CD4-positive, alpha-beta T cell (primary cell): ENCODE data around the gene CDH4. TPM values are rescaled to one million over a fixed set of nuclear protein-coding genes. Genes with fewer than 3 reads are reported as not detected.

Experiments used
- ATAC-seq: fragments of 200-7000 bp; cut with Tn5 transposase; one replicate; pipeline ENCODE4 v1.10.0; 2022; ENCODE audit warnings: mild to moderate bottlenecking; ENCODE audit not compliant: poor library complexity
- CTCF ChIA-PET: fragments of 350-600 bp; sonication (Branson Sonifier 250); formaldehyde crosslinking; loops from one replicate; lab custom pipeline; 2021; ENCODE audit warnings: antibody characterized with exemption, inconsistent platforms; lab: Charles Lee
- POLR2A ChIA-PET: fragments of 350-600 bp; sonication (Branson Sonifier 250); formaldehyde crosslinking; loops from one replicate; lab custom pipeline; 2021; ENCODE audit warnings: antibody characterized with exemption, inconsistent platforms; lab: Charles Lee
- DNase-seq, 14 experiments: peaks; one replicate each; pipeline ENCODE4 v3.0.0-alpha.2; 2013 to 2020; ENCODE audit warnings: mixed read lengths in 2 of 14
- H3K27ac ChIP-seq, 2 donors: one replicate each; pipeline versions ENCODE4 v1.5.1 to v1.7.0; 2013; ENCODE audit warnings: low read length in 2 of 2, low read depth in 1 of 2, mild to moderate bottlenecking in 1 of 2
- H3K27me3 ChIP-seq, 2 experiments: 1 replicate in 1 of 2; 2 replicates in 1 of 2; pipeline versions ENCODE4 v1.6.1 to v1.7.0; 2013; ENCODE audit warnings: low read length in 2 of 2, control low read depth in 1 of 2, mild to moderate bottlenecking in 1 of 2, moderate library complexity in 1 of 2; ENCODE audit not compliant: insufficient read depth in 2 of 2, control insufficient read depth in 1 of 2
- H3K36me3 ChIP-seq: one replicate; pipeline ENCODE4 v1.6.1; 2013; ENCODE audit warnings: low read length, control low read depth; ENCODE audit not compliant: insufficient read depth
- H3K4me1 ChIP-seq: one replicate; pipeline ENCODE4 v1.6.1; 2013; ENCODE audit warnings: low read length, control low read depth; ENCODE audit not compliant: insufficient read depth
- H3K4me3 ChIP-seq: one replicate; pipeline ENCODE4 v1.5.1; 2013; ENCODE audit warnings: mild to moderate bottlenecking, low read length, moderate library complexity
- H3K9me3 ChIP-seq, 2 experiments: 1 replicate in 1 of 2; 2 replicates in 1 of 2; pipeline versions ENCODE4 v1.6.1 to v1.7.0; 2013; ENCODE audit warnings: low read length in 2 of 2, mild to moderate bottlenecking in 2 of 2, control low read depth in 1 of 2, moderate library complexity in 1 of 2; ENCODE audit not compliant: control insufficient read depth in 1 of 2, insufficient read depth in 1 of 2
- H3K27ac Mint-ChIP-seq: one replicate; pipeline ENCODE4 v1.8.0; 2020; ENCODE audit warnings: mixed read lengths
- H3K27me3 Mint-ChIP-seq: one replicate; pipeline ENCODE4 v1.8.0; 2021; ENCODE audit warnings: mixed read lengths
- H3K36me3 Mint-ChIP-seq: one replicate; pipeline ENCODE4 v1.8.0; 2021; ENCODE audit warnings: low read depth, mixed read lengths
- H3K4me1 Mint-ChIP-seq: one replicate; pipeline ENCODE4 v1.8.0; 2021; ENCODE audit warnings: low read depth, mixed read lengths
- H3K4me3 Mint-ChIP-seq: one replicate; pipeline ENCODE4 v1.8.0; 2020; ENCODE audit warnings: mild to moderate bottlenecking, mixed read lengths
- H3K9me3 Mint-ChIP-seq: one replicate; pipeline ENCODE4 v1.8.0; 2020; ENCODE audit warnings: mixed read lengths
- intact Hi-C, 2 experiments: fragments of 100-400 bp; cut with DNase I in 1 of 2; cut with micrococcal nuclease in 1 of 2; formaldehyde crosslinking; loops; one replicate each; pipeline versions ENCODE4 v1.15.1 to v1.9.0; 2023 to 2025; cut with DNase I, micrococcal nuclease
- total RNA-seq, 174 experiments: library from RNA in 2 of 174; stranded (reverse) in 2 of 174; gene quantifications; one replicate each; pipeline ENCODE4 v1.2.3 and lab custom pipeline; 2021 to 2026
- TF ChIP-seq, protein P1 (sequence below): fragments of 200-600 bp; IDR thresholded peaks from one replicate; pipeline ENCODE4 v1.8.0; 2022; ENCODE audit warnings: antibody characterized with exemption, mild to moderate bottlenecking

The CDH4 gene
- total RNA-seq, 2 experiments from 2014 or later, result 0.11 TPM

DNA sequence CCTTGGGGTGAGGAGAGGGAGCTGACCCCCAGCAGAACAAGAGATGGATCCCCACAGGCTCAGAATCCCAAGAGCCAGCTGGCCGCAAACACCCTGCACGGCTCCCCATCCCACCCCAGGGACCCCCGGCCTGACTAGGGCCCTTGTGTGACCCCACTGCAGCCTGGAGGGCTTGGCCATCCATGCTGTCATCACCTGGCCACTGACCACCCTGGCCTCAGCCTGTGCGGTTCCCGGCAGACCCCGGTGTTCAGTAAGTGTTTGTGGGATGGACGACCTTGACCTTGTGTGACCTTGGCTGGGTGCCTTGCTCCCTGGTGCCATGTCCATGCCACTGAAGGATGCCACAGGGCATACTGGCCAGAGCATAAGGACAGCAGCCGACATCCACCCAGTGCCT, 485.3 kb downstream of the CDH4 start:
- Mint-ChIP-seq H3K4me1 (no peaks in the 10 kb centered on the region), H3K4me3 (no peak overlapping the region), H3K27ac (no peak overlapping the region), H3K9me3 (no peaks in the 10 kb centered on the region), H3K36me3 (no peaks in the 10 kb centered on the region), H3K27me3 (peaks cover 4% of the 10 kb centered on the region)
- ChIA-PET POLR2A (no interaction called here), CTCF (no interaction called here)
- intact Hi-C loops, result no loop called here
- TF ChIP-seq, protein P1, sequence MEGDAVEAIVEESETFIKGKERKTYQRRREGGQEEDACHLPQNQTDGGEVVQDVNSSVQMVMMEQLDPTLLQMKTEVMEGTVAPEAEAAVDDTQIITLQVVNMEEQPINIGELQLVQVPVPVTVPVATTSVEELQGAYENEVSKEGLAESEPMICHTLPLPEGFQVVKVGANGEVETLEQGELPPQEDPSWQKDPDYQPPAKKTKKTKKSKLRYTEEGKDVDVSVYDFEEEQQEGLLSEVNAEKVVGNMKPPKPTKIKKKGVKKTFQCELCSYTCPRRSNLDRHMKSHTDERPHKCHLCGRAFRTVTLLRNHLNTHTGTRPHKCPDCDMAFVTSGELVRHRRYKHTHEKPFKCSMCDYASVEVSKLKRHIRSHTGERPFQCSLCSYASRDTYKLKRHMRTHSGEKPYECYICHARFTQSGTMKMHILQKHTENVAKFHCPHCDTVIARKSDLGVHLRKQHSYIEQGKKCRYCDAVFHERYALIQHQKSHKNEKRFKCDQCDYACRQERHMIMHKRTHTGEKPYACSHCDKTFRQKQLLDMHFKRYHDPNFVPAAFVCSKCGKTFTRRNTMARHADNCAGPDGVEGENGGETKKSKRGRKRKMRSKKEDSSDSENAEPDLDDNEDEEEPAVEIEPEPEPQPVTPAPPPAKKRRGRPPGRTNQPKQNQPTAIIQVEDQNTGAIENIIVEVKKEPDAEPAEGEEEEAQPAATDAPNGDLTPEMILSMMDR, result no peak
- Histone ChIP-seq H3K4me1 (no peaks in the 10 kb centered on the region), H3K36me3 (no peaks in the 10 kb centered on the region), H3K4me3 (no peak overlapping the region), H3K27ac (no peak overlapping the region), H3K27me3 (peaks cover 0 to 5% of the 10 kb centered on the region in 2 experiments), H3K9me3 (peaks cover 0 to 34% of the 10 kb centered on the region in 2 experiments)
- DNase-seq (no peak), ATAC-seq (no peak)

DNA sequence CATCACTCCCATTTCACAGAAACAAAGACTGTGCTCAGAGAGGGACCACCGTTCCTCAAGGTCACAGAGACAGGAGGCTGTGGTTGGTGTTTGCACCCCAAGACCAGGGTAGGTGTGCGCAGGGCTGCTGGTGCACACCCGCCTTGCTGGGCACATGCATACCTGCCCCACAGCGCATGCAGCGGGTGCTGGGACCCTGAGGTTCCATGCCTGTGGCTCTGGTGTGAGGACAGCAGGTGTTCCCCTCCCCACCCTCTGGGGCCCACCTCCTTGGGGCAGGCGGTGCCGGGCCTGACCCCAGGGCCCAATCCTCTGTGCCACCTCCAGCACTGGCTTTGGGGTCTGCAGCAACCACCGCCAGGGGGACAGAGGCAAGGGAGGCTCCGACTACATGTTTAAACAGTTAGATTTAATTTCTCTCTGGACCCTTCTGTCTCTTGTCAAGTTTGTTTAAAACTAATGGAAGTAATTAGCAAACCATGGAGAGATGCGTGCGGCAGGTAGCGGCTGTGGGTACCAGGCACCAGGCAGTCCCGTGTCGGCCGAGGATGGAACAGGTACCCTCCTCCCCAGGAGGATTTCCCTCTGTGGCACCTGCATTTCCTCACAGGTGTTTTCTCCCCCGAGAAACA, 485.9 kb downstream of the CDH4 start:
- no peaks in the 10 kb centered on the region for H3K36me3 ChIP-seq
- TF ChIP-seq, protein P1, result no peak
- CTCF ChIA-PET, result no interaction called here
- H3K27me3 Mint-ChIP-seq, result peaks cover 4% of the 10 kb centered on the region
- intact Hi-C loops, result no loop called here
- H3K27ac Mint-ChIP-seq, result no peak overlapping the region
- peaks cover 0 to 34% of the 10 kb centered on the region in 2 experiments for H3K9me3 ChIP-seq
- DNase-seq (no peak), ATAC-seq (no peak)
- H3K27me3 ChIP-seq, result peaks cover 0 to 5% of the 10 kb centered on the region in 2 experiments
- no peak overlapping the region for H3K4me3 ChIP-seq
- no peak overlapping the region for H3K4me3 Mint-ChIP-seq
- no peaks in the 10 kb centered on the region for H3K4me1 Mint-ChIP-seq
- no peaks in the 10 kb centered on the region for H3K9me3 Mint-ChIP-seq
- no peaks in the 10 kb centered on the region for H3K4me1 ChIP-seq
- H3K27ac ChIP-seq, result no peak overlapping the region
- POLR2A ChIA-PET, result no interaction called here
- H3K36me3 Mint-ChIP-seq, result no peaks in the 10 kb centered on the region

DNA sequence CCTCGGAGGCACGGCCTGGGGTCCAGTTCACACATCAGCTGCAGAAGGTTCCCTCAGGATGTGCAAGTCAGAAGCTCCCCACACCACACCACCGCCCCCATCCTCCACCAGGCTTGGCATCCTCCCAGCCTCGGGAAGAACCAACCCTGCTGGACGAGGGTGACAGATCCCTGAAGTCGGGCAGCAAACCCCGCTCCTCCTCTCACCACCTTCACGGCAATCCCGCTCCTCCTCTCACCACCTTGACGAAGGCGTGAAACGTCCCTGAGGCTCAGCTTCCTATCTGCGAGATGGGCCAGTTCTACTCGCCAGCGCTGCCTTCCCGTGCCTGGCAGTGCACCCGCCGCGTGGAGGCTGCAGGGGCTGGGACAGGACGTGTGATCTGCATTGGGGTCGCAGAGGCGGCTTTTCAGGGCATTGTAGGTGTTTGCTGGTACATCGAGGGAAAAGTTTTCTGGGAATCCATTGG, 486.6 kb downstream of the CDH4 start:
- no peaks in the 10 kb centered on the region for H3K4me1 Mint-ChIP-seq
- no peaks in the 10 kb centered on the region for H3K36me3 Mint-ChIP-seq
- POLR2A ChIA-PET, result no interaction called here
- H3K27me3 Mint-ChIP-seq, result peaks cover 4% of the 10 kb centered on the region
- no peak overlapping the region for H3K4me3 Mint-ChIP-seq
- H3K4me3 ChIP-seq, result no peak overlapping the region
- H3K9me3 Mint-ChIP-seq, result no peaks in the 10 kb centered on the region
- no peak overlapping the region for H3K27ac ChIP-seq
- CTCF ChIA-PET, result no interaction called here
- peaks cover 0 to 2% of the 10 kb centered on the region in 2 experiments for H3K27me3 ChIP-seq
- intact Hi-C loops, result no loop called here
- H3K4me1 ChIP-seq, result no peaks in the 10 kb centered on the region
- DNase-seq (no peak), ATAC-seq (no peak)
- no peak overlapping the region for H3K27ac Mint-ChIP-seq
- TF ChIP-seq, protein P1, result no peak
- peaks cover 0 to 34% of the 10 kb centered on the region in 2 experiments for H3K9me3 ChIP-seq
- H3K36me3 ChIP-seq, result no peaks in the 10 kb centered on the region
